ENCODE data around the gene GRIN2A. TPM values are rescaled to one million over a fixed set of nuclear protein-coding genes. Genes with fewer than 3 reads are reported as not detected.

GRIN2A gene
- total RNA-seq, 2 experiments from 2014 or later, result not detected

- POLR2A ChIA-PET, result no interaction called here
- DNase-seq (ENCODE audit: low spot score), result no peak
Observed at GRCh38 chr16:10224850-10225249, 42.6 kb upstream of the GRIN2A start.

GRCh38 chr16:10220942-10221341 lies 38.7 kb upstream of the GRIN2A start:
- Histone ChIP-seq H3K9me3 (ENCODE audit: low read length) (no peaks in the 10 kb centered on the region), H3K9me2 (ENCODE audit: insufficient read depth, low read length) (no peaks in the 10 kb centered on the region), H4K20me1 (ENCODE audit: insufficient read depth, low read length) (no peaks in the 10 kb centered on the region), H3K27ac (ENCODE audit: low read depth, low read length, poor library complexity, severe bottlenecking) (no peak overlapping the region), H3K4me1 (ENCODE audit: insufficient read depth, low read length, poor library complexity, severe bottlenecking) (no peaks in the 10 kb centered on the region), H2AFZ (ENCODE audit: low read length) (no peak overlapping the region), H3K79me2 (ENCODE audit: insufficient read depth, low read depth, low read length) (no peaks in the 10 kb centered on the region), H3K4me3 (ENCODE audit: low read depth, low read length, poor library complexity, severe bottlenecking) (no peak overlapping the region), H3K4me2 (ENCODE audit: low read length) (no peak overlapping the region), H3K36me3 (ENCODE audit: insufficient read depth, low read length) (no peaks in the 10 kb centered on the region)
- ChIA-PET CTCF (ENCODE audit: unreplicated experiment) (no interaction called here), POLR2A (no interaction called here)
- intact Hi-C loops (cut with micrococcal nuclease; ENCODE audit: unreplicated experiment), result no loop called here
- BruUV-seq (replicated peaks), result no TSS peak
- no peak for DNase-seq (ENCODE audit: low spot score)
- TF ChIP-seq EZH2phosphoT487 (IDR thresholded peaks at IDR 0.05; ENCODE audit: borderline replicate concordance, low read depth, low read length) (no peak), CTCF (conservative IDR thresholded peaks at IDR 0.05; ENCODE audit: low read length) (no peak)

More at GRCh38 chr16:10224850-10225249, 42.6 kb upstream of the GRIN2A start:
- Histone ChIP-seq H3K36me3 (ENCODE audit: insufficient read depth, low read length) (no peaks in the 10 kb centered on the region), H3K79me2 (ENCODE audit: insufficient read depth, low read depth, low read length) (no peaks in the 10 kb centered on the region), H3K4me3 (ENCODE audit: low read depth, low read length, poor library complexity, severe bottlenecking) (no peak overlapping the region), H2AFZ (ENCODE audit: low read length) (no peak overlapping the region), H3K4me2 (ENCODE audit: low read length) (no peak overlapping the region), H3K4me1 (ENCODE audit: insufficient read depth, low read length, poor library complexity, severe bottlenecking) (no peaks in the 10 kb centered on the region), H3K9me3 (ENCODE audit: low read length) (no peaks in the 10 kb centered on the region), H4K20me1 (ENCODE audit: insufficient read depth, low read length) (no peaks in the 10 kb centered on the region), H3K9me2 (ENCODE audit: insufficient read depth, low read length) (no peaks in the 10 kb centered on the region), H3K27ac (ENCODE audit: low read depth, low read length, poor library complexity, severe bottlenecking) (no peak overlapping the region)
- CTCF ChIA-PET (ENCODE audit: unreplicated experiment), result no interaction called here
- intact Hi-C loops (cut with micrococcal nuclease; ENCODE audit: unreplicated experiment), result no loop called here
- TF ChIP-seq EZH2phosphoT487 (IDR thresholded peaks at IDR 0.05; ENCODE audit: borderline replicate concordance, low read depth, low read length) (no peak), CTCF (conservative IDR thresholded peaks at IDR 0.05; ENCODE audit: low read length) (no peak)
- BruUV-seq (replicated peaks), result no TSS peak

DNA sequence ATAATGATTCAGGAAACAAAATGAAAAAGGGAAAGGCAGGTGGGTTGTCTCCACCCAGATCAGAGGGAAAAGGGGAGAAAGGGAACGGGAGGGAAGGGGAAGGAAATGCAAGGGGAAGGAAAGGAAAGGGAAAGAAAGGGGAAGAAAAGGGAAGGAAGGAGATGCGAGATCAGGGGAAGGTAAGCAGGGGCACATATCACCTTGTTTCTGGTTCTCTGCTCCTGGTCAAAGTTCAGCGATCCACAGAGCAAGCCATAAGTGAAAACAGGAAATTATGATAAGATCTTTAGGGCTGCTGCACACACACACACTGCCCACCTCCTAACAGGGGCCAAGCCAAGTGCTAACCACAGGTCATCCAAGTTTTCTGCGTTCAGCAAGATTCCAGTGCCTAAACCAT lies 37.5 kb upstream of the GRIN2A start:
- DNase-seq (ENCODE audit: low spot score), result no peak
- TF ChIP-seq CTCF (conservative IDR thresholded peaks at IDR 0.05; ENCODE audit: low read length) (no peak), EZH2phosphoT487 (IDR thresholded peaks at IDR 0.05; ENCODE audit: borderline replicate concordance, low read depth, low read length) (no peak)
- H3K9me2 ChIP-seq (ENCODE audit: insufficient read depth, low read length), result no peaks in the 10 kb centered on the region
- no peak overlapping the region for H2AFZ ChIP-seq (ENCODE audit: low read length)
- no TSS peak for BruUV-seq (replicated peaks)
- H3K4me3 ChIP-seq (ENCODE audit: low read depth, low read length, poor library complexity, severe bottlenecking), result no peak overlapping the region
- no peaks in the 10 kb centered on the region for H3K79me2 ChIP-seq (ENCODE audit: insufficient read depth, low read depth, low read length)
- ChIA-PET CTCF (ENCODE audit: unreplicated experiment) (no interaction called here), POLR2A (no interaction called here)
- intact Hi-C loops (cut with micrococcal nuclease; ENCODE audit: unreplicated experiment), result no loop called here
- no peaks in the 10 kb centered on the region for H4K20me1 ChIP-seq (ENCODE audit: insufficient read depth, low read length)
- no peak overlapping the region for H3K4me2 ChIP-seq (ENCODE audit: low read length)
- no peaks in the 10 kb centered on the region for H3K9me3 ChIP-seq (ENCODE audit: low read length)
- H3K36me3 ChIP-seq (ENCODE audit: insufficient read depth, low read length), result no peaks in the 10 kb centered on the region
- H3K4me1 ChIP-seq (ENCODE audit: insufficient read depth, low read length, poor library complexity, severe bottlenecking), result no peaks in the 10 kb centered on the region
- H3K27ac ChIP-seq (ENCODE audit: low read depth, low read length, poor library complexity, severe bottlenecking), result no peak overlapping the region

Data from OCI-LY7 (cell line).